Breast epithelium (tissue), 4 donors: ENCODE data around the gene ELANE. TPM values are rescaled to one million over a fixed set of nuclear protein-coding genes. Genes with fewer than 3 reads are reported as not detected.
A peak's percentile ranks its signal among the peaks of the same experiment; 100 is the strongest.

Source experiments
- DNase-seq, 2 donors: peaks; one replicate each; pipeline ENCODE4 v3.0.0-alpha.2; 2019; ENCODE audit warnings: low spot score in 2 of 2
- H3K27ac ChIP-seq, 2 donors: fragments of 200-600 bp; sonication (generic) in 1 of 2; one replicate each; pipeline ENCODE4 v1.5.1; 2016 to 2019; ENCODE audit warnings: mild to moderate bottlenecking in 1 of 2
- H3K27me3 ChIP-seq, 2 donors: fragments of 200-600 bp; sonication (generic) in 1 of 2; one replicate each; pipeline versions ENCODE4 v1.5.1 to v1.6.0; 2017 to 2019; ENCODE audit warnings: control low read depth in 1 of 2, mild to moderate bottlenecking in 1 of 2
- H3K36me3 ChIP-seq: fragments of 200-600 bp; one replicate; pipeline ENCODE4 v1.5.1; 2019
- H3K4me1 ChIP-seq, 2 donors: fragments of 200-600 bp; sonication (generic); one replicate each; pipeline ENCODE4 v1.5.1; 2016 to 2019; ENCODE audit warnings: control low read depth in 1 of 2
- H3K4me3 ChIP-seq, 3 donors: fragments of 200-600 bp; sonication (generic); 1 replicate in 2 of 3; 2 replicates in 1 of 3; pipeline ENCODE4 v1.5.1; 2016 to 2019; ENCODE audit warnings: mild to moderate bottlenecking in 3 of 3, moderate library complexity in 2 of 3
- H3K9me3 ChIP-seq, 2 donors: fragments of 200-600 bp; sonication (generic) in 1 of 2; one replicate each; pipeline ENCODE4 v1.5.1; 2016 to 2019; ENCODE audit warnings: control low read depth in 1 of 2
- CTCF ChIP-seq, 3 donors: fragments of 450-650 bp; IDR thresholded peaks; one replicate each; pipeline ENCODE4 v1.5.1; 2016 to 2017; ENCODE audit warnings: antibody characterized with exemption in 3 of 3, mild to moderate bottlenecking in 3 of 3, moderate library complexity in 3 of 3
- POLR2A ChIP-seq: fragments of 450-650 bp; IDR thresholded peaks from one replicate; pipeline ENCODE4 v1.6.1; 2016; ENCODE audit warnings: antibody characterized with exemption, mild to moderate bottlenecking, moderate library complexity
- POLR2AphosphoS5 ChIP-seq, 3 donors: sonication (generic); formaldehyde crosslinking; IDR thresholded peaks; one replicate each; pipeline ENCODE4 v1.6.1; 2017; ENCODE audit warnings: antibody characterized with exemption in 3 of 3
- intact Hi-C: fragments of 100-400 bp; cut with DNase I; formaldehyde crosslinking; loops from one replicate; pipeline ENCODE4 v1.15.1; 2023; ENCODE audit warnings: low total_unique reads
- total RNA-seq, 3 donors: library from RNA; depleted of rRNA; stranded (reverse); fragments of >200 nt; gene quantifications; one replicate each; pipeline ENCODE4 v1.1.0, GENCODE V29; 2016

ELANE gene
- total RNA-seq, 3 donors from 2014 or later: 0.98 to 5.0 (median 1.0) TPM

- intact Hi-C loops: no loop called here
- DNase-seq: no peak
- Histone ChIP-seq H3K27me3 (no peaks in the 10 kb centered on the region), H3K4me1 (no peaks in the 10 kb centered on the region), H3K36me3 (no peaks in the 10 kb centered on the region), H3K4me3 (no peak overlapping the region), H3K9me3 (no peaks in the 10 kb centered on the region), H3K27ac (peak overlapping the region; percentile 87 to 93)
- TF ChIP-seq POLR2A: no peak
- TF ChIP-seq CTCF (IDR thresholded peaks at IDR 0.05): no peak
- TF ChIP-seq POLR2AphosphoS5 (IDR thresholded peaks at IDR 0.05): no peak
These were observed 16.5 kb downstream of the ELANE start for GRCh38 chr19:868458-869244.

- intact Hi-C loops: no loop called here
- Histone ChIP-seq H3K36me3 (no peaks in the 10 kb centered on the region), H3K27ac (peak overlapping the region; percentile 87 to 93), H3K27me3 (no peaks in the 10 kb centered on the region), H3K4me1 (no peaks in the 10 kb centered on the region), H3K4me3 (no peak overlapping the region), H3K9me3 (no peaks in the 10 kb centered on the region)
- TF ChIP-seq CTCF (IDR thresholded peaks at IDR 0.05) (no peak), POLR2AphosphoS5 (IDR thresholded peaks at IDR 0.05) (peak; percentile 30 to 32 (median 31)), POLR2A (no peak)
- no peak for DNase-seq
These were observed 17.4 kb downstream of the ELANE start for GRCh38 chr19:869245-870177.

GRCh38 chr19:870314-870713 is 18.2 kb downstream of the ELANE start:
- no peak overlapping the region for H3K4me3 ChIP-seq
- no peaks in the 10 kb centered on the region for H3K27me3 ChIP-seq
- TF ChIP-seq POLR2A (no peak), POLR2AphosphoS5 (IDR thresholded peaks at IDR 0.05) (no peak), CTCF (IDR thresholded peaks at IDR 0.05) (no peak)
- no peaks in the 10 kb centered on the region for H3K4me1 ChIP-seq
- H3K9me3 ChIP-seq: no peaks in the 10 kb centered on the region
- H3K27ac ChIP-seq: peak overlapping the region; percentile 87 to 93
- intact Hi-C loops: no loop called here
- H3K36me3 ChIP-seq: no peaks in the 10 kb centered on the region
- no peak for DNase-seq

GRCh38 chr19:870963-871401 is 18.9 kb downstream of the ELANE start:
- intact Hi-C loops: no loop called here
- Histone ChIP-seq H3K4me1 (no peaks in the 10 kb centered on the region), H3K4me3 (no peak overlapping the region), H3K27ac (peak overlapping the region in 1 of 2 donors; percentile 19), H3K9me3 (no peaks in the 10 kb centered on the region), H3K36me3 (no peaks in the 10 kb centered on the region), H3K27me3 (no peaks in the 10 kb centered on the region)
- DNase-seq: no peak
- no peak for TF ChIP-seq CTCF (IDR thresholded peaks at IDR 0.05)
- TF ChIP-seq POLR2A: no peak
- no peak for TF ChIP-seq POLR2AphosphoS5 (IDR thresholded peaks at IDR 0.05)
